CD14-positive monocyte (primary cell): ENCODE results near the gene C16orf92. TPM values are rescaled to one million over a fixed set of nuclear protein-coding genes. Genes with fewer than 3 reads are reported as not detected.

Experiments used
- DNase-seq, 3 donors: peaks; one replicate each; pipeline ENCODE4 v3.0.0-alpha.2; 2011 to 2022
- H2AFZ ChIP-seq: 2 replicates; pipeline ENCODE4 v1.6.0; 2012; ENCODE audit warnings: mild to moderate bottlenecking, low read depth, low read length, inconsistent platforms; ENCODE audit not compliant: insufficient read depth, poor library complexity, severe bottlenecking
- H3K27ac ChIP-seq, 2 donors: 1 replicate in 1 of 2; 2 replicates in 1 of 2; pipeline ENCODE4 v1.5.1; 2012 to 2013; ENCODE audit warnings: low read length in 2 of 2, control low read depth in 1 of 2, inconsistent platforms in 1 of 2, low read depth in 1 of 2, mild to moderate bottlenecking in 1 of 2
- H3K27me3 ChIP-seq, 2 donors: one replicate each; pipeline versions ENCODE4 v1.6.0 to v1.6.1; 2011 to 2013; ENCODE audit warnings: low read length in 2 of 2; ENCODE audit not compliant: control insufficient read depth in 2 of 2, insufficient read depth in 2 of 2
- H3K36me3 ChIP-seq, 2 donors: replicated peaks in 1 of 2; 1 replicate in 1 of 2; 2 replicates in 1 of 2; pipeline versions ENCODE4 v1.5.1 to v1.6.1; 2012 to 2013; ENCODE audit warnings: low read length in 2 of 2, control low read depth in 1 of 2, inconsistent platforms in 1 of 2, mild to moderate bottlenecking in 1 of 2; ENCODE audit not compliant: insufficient read depth in 2 of 2, control insufficient read depth in 1 of 2
- H3K4me1 ChIP-seq, 2 donors: 1 replicate in 1 of 2; 2 replicates in 1 of 2; pipeline versions ENCODE4 v1.5.1 to v1.6.1; 2012 to 2013; ENCODE audit warnings: low read length in 2 of 2, control low read depth in 1 of 2, inconsistent platforms in 1 of 2, mild to moderate bottlenecking in 1 of 2, moderate library complexity in 1 of 2; ENCODE audit not compliant: insufficient read depth in 2 of 2, control insufficient read depth in 1 of 2
- H3K4me2 ChIP-seq: replicated peaks from 2 replicates; pipeline ENCODE3; 2012; ENCODE audit warnings: low read length, moderate library complexity, mild to moderate bottlenecking; ENCODE audit not compliant: poor library complexity, severe bottlenecking; ENCODE audit errors: extremely low read depth
- H3K4me3 ChIP-seq, 3 experiments: fragments of 200-600 bp in 1 of 3; sonication (generic) in 1 of 3; replicated peaks in 1 of 3; 1 replicate in 2 of 3; 2 replicates in 1 of 3; pipeline ENCODE4 v1.5.1; 2011 to 2013; ENCODE audit warnings: low read length in 3 of 3, mild to moderate bottlenecking in 3 of 3, control low read depth in 2 of 3, low read depth in 2 of 3, inconsistent platforms in 1 of 3, moderate library complexity in 1 of 3
- H3K79me2 ChIP-seq: 2 replicates; pipeline ENCODE4 v1.6.0; 2012; ENCODE audit warnings: mild to moderate bottlenecking, control low read depth, inconsistent platforms, low read length, moderate library complexity; ENCODE audit not compliant: insufficient read depth
- H3K9ac ChIP-seq: 2 replicates; pipeline ENCODE4 v1.6.0; 2017; ENCODE audit warnings: low read length, mild to moderate bottlenecking; ENCODE audit not compliant: insufficient read depth, poor library complexity, severe bottlenecking
- H3K9me3 ChIP-seq, 2 donors: replicated peaks in 1 of 2; 1 replicate in 1 of 2; 2 replicates in 1 of 2; pipeline versions ENCODE4 v1.5.1 to v1.6.1; 2012 to 2013; ENCODE audit warnings: low read length in 2 of 2, control low read depth in 1 of 2; ENCODE audit not compliant: control insufficient read depth in 1 of 2, insufficient read depth in 1 of 2
- H4K20me1 ChIP-seq: 2 replicates; pipeline ENCODE4 v1.6.0; 2012; ENCODE audit warnings: mild to moderate bottlenecking, low read length, control low read depth, moderate library complexity; ENCODE audit not compliant: insufficient read depth
- H3K27ac Mint-ChIP-seq, 7 donors: one replicate each; pipeline ENCODE4 v1.8.0; 2020; ENCODE audit warnings: mild to moderate bottlenecking in 7 of 7, mixed read lengths in 7 of 7, moderate library complexity in 6 of 7, inconsistent platforms in 2 of 7
- H3K27me3 Mint-ChIP-seq, 3 donors: one replicate each; pipeline ENCODE4 v1.8.0; 2021 to 2022; ENCODE audit warnings: low read depth in 3 of 3, mild to moderate bottlenecking in 3 of 3, mixed read lengths in 3 of 3, moderate library complexity in 3 of 3, inconsistent platforms in 1 of 3
- H3K36me3 Mint-ChIP-seq, 2 donors: one replicate each; pipeline ENCODE4 v1.8.0; 2020; ENCODE audit warnings: mixed read lengths in 2 of 2, inconsistent platforms in 1 of 2, mild to moderate bottlenecking in 1 of 2
- H3K4me1 Mint-ChIP-seq: one replicate; pipeline ENCODE4 v1.8.0; 2020; ENCODE audit warnings: mild to moderate bottlenecking, mixed read lengths
- H3K4me3 Mint-ChIP-seq, 2 donors: one replicate each; pipeline ENCODE4 v1.8.0; 2020; ENCODE audit warnings: mild to moderate bottlenecking in 2 of 2, mixed read lengths in 2 of 2, moderate library complexity in 1 of 2
- H3K9me3 Mint-ChIP-seq, 7 donors: one replicate each; pipeline ENCODE4 v1.8.0; 2020 to 2022; ENCODE audit warnings: mixed read lengths in 7 of 7, mild to moderate bottlenecking in 6 of 7, moderate library complexity in 6 of 7, inconsistent platforms in 2 of 7
- CTCF ChIP-seq: fragments of 200-600 bp; IDR thresholded peaks from one replicate; pipeline ENCODE4 v1.8.0; 2022; ENCODE audit warnings: antibody characterized with exemption, mild to moderate bottlenecking
- WGBS: methylation state at CpG from one replicate; pipeline ENCODE4 v1.1.5; 2013; ENCODE audit warnings: missing lambda C conversion rate; ENCODE audit not compliant: insufficient coverage; 5-methylcytosine and 5-hydroxymethylcytosine counted together
- intact Hi-C, 2 donors: fragments of 100-400 bp; cut with micrococcal nuclease; formaldehyde crosslinking; loops; one replicate each; pipeline versions ENCODE4 v1.15.0 to v1.15.1; 2023
- polyA plus RNA-seq, 3 donors: library from polyadenylated mRNA; depleted of rRNA in 1 of 3; unstranded in 2 of 3; stranded (reverse) in 1 of 3; fragments of 300-500 nt in 2 of 3; fragments of >200 nt in 1 of 3; fragmentation: Illumina TruSeq in 2 of 3; gene quantifications; 1 replicate in 2 of 3; 2 replicates in 1 of 3; pipeline ENCODE4 v1.2.3, GENCODE V29; 2012 to 2021

C16orf92 gene
- polyA plus RNA-seq, 3 donors, result not detected

- intact Hi-C loops, result no loop called here
- WGBS, result over 99% methylated on average over 16 of the region's 24 CpGs
- peaks cover 6% of the 10 kb centered on the region for H3K79me2 ChIP-seq
- H2AFZ ChIP-seq, result no peak overlapping the region
- peaks cover 100% of the 10 kb centered on the region in 2 donors for H3K36me3 ChIP-seq
- no peaks in the 10 kb centered on the region for H3K4me1 Mint-ChIP-seq
- H3K4me3 ChIP-seq, result no peak overlapping the region
- H3K9ac ChIP-seq, result no peak overlapping the region
- no peak for DNase-seq
- H3K4me3 Mint-ChIP-seq, result no peak overlapping the region
- H3K27ac ChIP-seq, result no peak overlapping the region
- peaks cover 0 to 2% (median 0%) of the 10 kb centered on the region in 3 donors for H3K27me3 Mint-ChIP-seq
- H3K9me3 ChIP-seq, result no peaks in the 10 kb centered on the region
- peak overlapping the region in 3 of 7 donors; percentile 3 to 71 (median 10) for H3K27ac Mint-ChIP-seq
- no peaks in the 10 kb centered on the region for H3K4me1 ChIP-seq
- no peaks in the 10 kb centered on the region for H3K27me3 ChIP-seq
- H3K9me3 Mint-ChIP-seq, result peaks cover 0 to 2% (median 0%) of the 10 kb centered on the region in 7 donors
- peaks cover 22% of the 10 kb centered on the region for H4K20me1 ChIP-seq
- H3K36me3 Mint-ChIP-seq, result peaks cover 87 to 94% of the 10 kb centered on the region in 2 donors
- no peak overlapping the region for H3K4me2 ChIP-seq
- no peak for TF ChIP-seq CTCF
These were observed 40.2 kb upstream of the C16orf92 start for GRCh38 chr16:29982560-29983419.

- peak overlapping the region in 1 of 7 donors; percentile 45 for H3K27ac Mint-ChIP-seq
These were observed 39.4 kb upstream of the C16orf92 start for GRCh38 chr16:29983420-29984136.

More at GRCh38 chr16:29983420-29984136, 39.4 kb upstream of the C16orf92 start:
- peaks cover 87 to 94% of the 10 kb centered on the region in 2 donors for H3K36me3 Mint-ChIP-seq
- Histone ChIP-seq H3K9me3 (no peaks in the 10 kb centered on the region), H3K36me3 (peaks cover 100% of the 10 kb centered on the region in 2 donors), H3K27me3 (no peaks in the 10 kb centered on the region), H2AFZ (no peak overlapping the region), H3K79me2 (no peaks in the 10 kb centered on the region), H3K9ac (no peak overlapping the region), H4K20me1 (peaks cover 19% of the 10 kb centered on the region), H3K4me1 (no peaks in the 10 kb centered on the region), H3K4me2 (no peak overlapping the region), H3K27ac (no peak overlapping the region), H3K4me3 (no peak overlapping the region)
- peaks cover 0 to 2% (median 0%) of the 10 kb centered on the region in 3 donors for H3K27me3 Mint-ChIP-seq
- DNase-seq, result no peak
- intact Hi-C loops, result no loop called here
- TF ChIP-seq CTCF, result no peak
- H3K4me1 Mint-ChIP-seq, result no peaks in the 10 kb centered on the region
- H3K9me3 Mint-ChIP-seq, result peaks cover 0 to 2% (median 0%) of the 10 kb centered on the region in 7 donors
- WGBS, result 89% methylated on average over 5 of the region's 12 CpGs
- no peak overlapping the region for H3K4me3 Mint-ChIP-seq
